Measurements from ENCODE around the gene GNPAT.

Gene GNPAT

DNA sequence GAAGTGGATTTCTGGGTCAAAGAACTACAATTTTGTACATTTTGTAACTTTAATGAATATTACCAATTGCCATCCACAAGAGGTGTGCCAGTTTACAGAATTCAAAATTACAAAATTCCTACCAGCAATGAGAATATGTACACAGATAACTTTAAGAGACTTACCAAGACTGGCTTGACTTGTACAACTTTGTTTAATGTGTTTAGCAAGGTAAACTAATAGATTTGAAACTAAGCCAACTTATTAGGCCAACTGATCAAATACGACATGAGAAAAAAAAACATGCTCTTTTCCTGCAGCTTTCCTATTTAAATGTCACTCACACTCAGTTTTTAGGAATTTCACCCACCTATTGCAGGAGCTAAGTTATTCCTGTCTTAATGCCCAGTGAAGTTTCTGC, 85.2 kb downstream of the GNPAT start:
- no peak for DNase-seq (ENCODE audit: low read depth)
- TF ChIP-seq, protein P1, sequence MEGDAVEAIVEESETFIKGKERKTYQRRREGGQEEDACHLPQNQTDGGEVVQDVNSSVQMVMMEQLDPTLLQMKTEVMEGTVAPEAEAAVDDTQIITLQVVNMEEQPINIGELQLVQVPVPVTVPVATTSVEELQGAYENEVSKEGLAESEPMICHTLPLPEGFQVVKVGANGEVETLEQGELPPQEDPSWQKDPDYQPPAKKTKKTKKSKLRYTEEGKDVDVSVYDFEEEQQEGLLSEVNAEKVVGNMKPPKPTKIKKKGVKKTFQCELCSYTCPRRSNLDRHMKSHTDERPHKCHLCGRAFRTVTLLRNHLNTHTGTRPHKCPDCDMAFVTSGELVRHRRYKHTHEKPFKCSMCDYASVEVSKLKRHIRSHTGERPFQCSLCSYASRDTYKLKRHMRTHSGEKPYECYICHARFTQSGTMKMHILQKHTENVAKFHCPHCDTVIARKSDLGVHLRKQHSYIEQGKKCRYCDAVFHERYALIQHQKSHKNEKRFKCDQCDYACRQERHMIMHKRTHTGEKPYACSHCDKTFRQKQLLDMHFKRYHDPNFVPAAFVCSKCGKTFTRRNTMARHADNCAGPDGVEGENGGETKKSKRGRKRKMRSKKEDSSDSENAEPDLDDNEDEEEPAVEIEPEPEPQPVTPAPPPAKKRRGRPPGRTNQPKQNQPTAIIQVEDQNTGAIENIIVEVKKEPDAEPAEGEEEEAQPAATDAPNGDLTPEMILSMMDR (conservative IDR thresholded peaks at IDR 0.05; ENCODE audit: low read length), result no peak
- no peak overlapping the region for H3K4me3 ChIP-seq (ENCODE audit: low read length)

Data from AG10803 (cell line).